CD1c-positive myeloid dendritic cell (primary cell): ENCODE measurements around the gene LRP1B.

Experiments
- DNase-seq: peaks from one replicate; pipeline ENCODE4 v3.0.0-alpha.2; 2016; ENCODE audit errors: extremely low spot score

LRP1B gene

GRCh38 chr2:141440072-141440635 lies 690.7 kb downstream of the LRP1B start:
- DNase-seq: no peak

GRCh38 chr2:141439524-141439923 lies 691.3 kb downstream of the LRP1B start:
- DNase-seq: no peak

DNA sequence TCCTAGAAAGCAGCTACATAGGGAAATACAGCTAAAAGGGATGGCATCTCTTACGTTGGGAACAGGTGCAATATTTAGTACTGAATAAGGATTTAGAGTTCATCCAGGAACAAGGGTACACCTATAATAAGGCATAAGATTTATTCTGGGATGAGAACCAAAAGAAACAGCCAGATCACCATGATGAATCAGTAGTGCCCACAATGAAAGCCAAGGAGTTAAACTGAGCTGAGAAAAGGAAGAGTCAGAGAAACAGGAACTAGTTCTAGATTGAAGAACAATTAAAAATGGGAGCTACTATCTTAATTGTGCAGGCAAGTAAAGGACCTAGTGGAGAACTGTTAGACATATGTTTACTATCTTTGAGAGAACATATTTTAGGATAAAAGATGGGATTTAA lies 692.3 kb downstream of the LRP1B start:
- DNase-seq: no peak

- DNase-seq: no peak
These were observed 693.3 kb downstream of the LRP1B start for GRCh38 chr2:141437521-141437920.

GRCh38 chr2:141423124-141423523 lies 707.7 kb downstream of the LRP1B start:
- DNase-seq: no peak

- no peak for DNase-seq
These were observed 713.5 kb downstream of the LRP1B start for GRCh38 chr2:141417246-141417797.

GRCh38 chr2:141411419-141411818 lies 719.4 kb downstream of the LRP1B start:
- DNase-seq: no peak

GRCh38 chr2:141399270-141399669 lies 731.5 kb downstream of the LRP1B start:
- DNase-seq: no peak

GRCh38 chr2:141393214-141393545 lies 737.6 kb downstream of the LRP1B start:
- no peak for DNase-seq

GRCh38 chr2:141392517-141393213 lies 738.2 kb downstream of the LRP1B start:
- no peak for DNase-seq

GRCh38 chr2:141386168-141386567 lies 744.6 kb downstream of the LRP1B start:
- no peak for DNase-seq

DNA sequence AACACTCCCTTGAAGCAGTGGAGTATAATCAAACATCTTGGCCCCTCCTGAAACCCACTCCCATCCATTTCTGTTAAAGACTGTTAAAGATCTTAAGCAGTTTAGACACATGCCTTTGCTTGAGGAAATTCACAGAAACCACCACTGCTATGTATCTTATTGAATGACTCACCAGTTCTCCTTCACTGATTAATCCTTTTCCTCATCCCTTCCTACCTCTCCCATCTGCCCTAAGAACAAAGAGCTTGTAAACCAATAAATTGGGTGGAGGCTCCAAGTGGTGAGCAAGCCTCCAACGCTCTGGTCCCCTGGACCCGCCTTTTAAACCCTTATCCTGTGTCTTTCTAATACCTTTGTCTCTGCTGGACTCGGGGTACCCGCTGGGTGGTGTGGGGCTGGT lies 746.1 kb downstream of the LRP1B start:
- no peak for DNase-seq

DNA sequence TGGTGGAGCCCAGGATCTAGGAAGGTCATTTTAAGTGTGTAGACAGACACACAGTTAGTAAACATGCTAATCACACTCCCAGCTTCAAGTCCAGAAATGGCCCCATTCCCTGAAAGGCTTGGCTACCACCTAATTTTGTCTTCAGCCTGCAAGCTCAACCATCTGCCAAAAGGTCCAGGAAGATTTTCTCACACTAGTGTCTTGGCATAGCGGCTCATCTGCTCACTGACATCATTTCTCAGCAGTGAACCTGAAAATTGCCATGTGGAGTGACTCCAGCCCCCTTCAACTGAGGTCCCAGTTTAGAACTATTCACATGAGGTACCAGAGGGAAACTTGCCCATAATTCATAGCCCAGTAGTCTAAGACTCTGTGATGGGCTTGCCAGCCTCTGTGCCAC lies 748.9 kb downstream of the LRP1B start:
- no peak for DNase-seq

GRCh38 chr2:141380008-141380979 lies 750.5 kb downstream of the LRP1B start:
- no peak for DNase-seq

- no peak for DNase-seq
These were observed 766.0 kb downstream of the LRP1B start for GRCh38 chr2:141364821-141365220.

DNA sequence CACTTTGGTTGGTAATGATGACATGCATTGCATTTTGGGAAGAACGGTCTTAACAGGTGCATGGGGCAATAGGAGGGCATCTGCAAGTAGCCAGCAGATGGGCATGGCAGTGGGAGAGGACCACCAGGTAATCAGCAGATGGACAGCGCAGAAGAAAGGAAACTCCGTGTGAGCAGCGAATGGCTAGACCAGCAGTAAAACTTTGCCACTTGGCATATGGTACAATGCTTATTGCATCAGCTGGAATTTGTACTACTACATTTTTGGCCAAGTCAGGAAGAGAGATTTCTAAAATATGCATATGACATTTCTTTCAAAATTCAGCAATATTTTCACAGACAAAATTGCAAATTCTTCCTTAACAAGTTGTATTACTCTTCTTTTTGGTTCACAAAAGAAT lies 768.5 kb downstream of the LRP1B start:
- no peak for DNase-seq

GRCh38 chr2:141348481-141348880 lies 782.3 kb downstream of the LRP1B start:
- no peak for DNase-seq

GRCh38 chr2:141341444-141341843 lies 789.4 kb downstream of the LRP1B start:
- no peak for DNase-seq

DNA sequence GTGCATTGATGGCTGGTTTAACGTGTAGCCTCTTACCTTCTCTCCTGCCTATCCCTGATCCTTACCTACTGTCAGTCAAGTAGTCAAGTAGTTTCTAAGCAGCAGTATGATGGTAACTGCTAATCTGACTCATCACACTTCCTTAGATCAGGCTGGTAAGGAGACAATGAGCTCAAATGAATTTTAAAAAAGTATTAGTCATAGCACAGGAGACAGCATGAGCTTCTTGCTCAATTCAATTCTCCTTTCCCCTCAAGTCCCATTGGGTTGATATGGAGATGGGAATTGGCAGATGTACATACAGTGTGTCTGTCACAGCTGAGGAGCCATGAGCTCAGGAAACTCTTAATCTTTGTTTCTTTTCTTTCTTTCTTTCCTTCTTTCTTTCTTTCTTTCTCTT lies 799.7 kb downstream of the LRP1B start:
- DNase-seq: no peak

- no peak for DNase-seq
These were observed 800.9 kb downstream of the LRP1B start for GRCh38 chr2:141329964-141330363.

DNA sequence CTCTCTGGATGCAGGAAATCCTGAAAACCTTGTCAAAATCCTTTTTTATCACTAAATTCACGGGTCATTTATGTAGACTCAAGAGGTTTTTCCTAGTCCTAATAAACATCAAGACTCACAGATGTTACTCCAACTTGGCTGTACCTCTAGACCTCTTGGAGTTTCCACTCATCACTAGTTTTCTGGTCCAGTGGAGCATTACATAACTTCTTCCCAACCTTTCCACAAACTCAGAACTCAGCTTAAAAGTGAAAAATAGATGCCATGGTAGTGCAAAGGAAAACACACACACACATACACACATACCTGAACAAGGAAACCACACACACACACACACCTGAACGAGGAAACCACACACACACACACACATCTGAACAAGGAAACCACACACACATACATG lies 807.2 kb downstream of the LRP1B start:
- DNase-seq: no peak

DNA sequence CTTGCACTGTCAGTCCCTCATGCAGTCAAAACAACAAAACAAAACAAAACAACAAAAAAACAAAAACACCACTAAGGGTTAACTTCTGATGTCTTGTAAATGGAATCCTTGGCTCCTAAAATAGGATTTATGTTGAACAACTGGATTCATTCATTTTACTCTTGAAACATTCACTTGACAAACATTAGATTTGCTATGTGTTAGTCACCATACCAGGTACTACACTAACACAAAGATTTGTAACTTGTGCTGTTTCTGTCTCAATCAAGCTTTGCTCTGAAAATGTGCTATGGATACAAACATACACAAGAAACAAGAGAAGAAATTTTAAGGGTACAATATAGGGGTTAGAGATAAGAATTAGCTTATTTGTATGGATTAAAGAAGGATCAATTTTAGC lies 812.8 kb downstream of the LRP1B start:
- DNase-seq: no peak

DNA sequence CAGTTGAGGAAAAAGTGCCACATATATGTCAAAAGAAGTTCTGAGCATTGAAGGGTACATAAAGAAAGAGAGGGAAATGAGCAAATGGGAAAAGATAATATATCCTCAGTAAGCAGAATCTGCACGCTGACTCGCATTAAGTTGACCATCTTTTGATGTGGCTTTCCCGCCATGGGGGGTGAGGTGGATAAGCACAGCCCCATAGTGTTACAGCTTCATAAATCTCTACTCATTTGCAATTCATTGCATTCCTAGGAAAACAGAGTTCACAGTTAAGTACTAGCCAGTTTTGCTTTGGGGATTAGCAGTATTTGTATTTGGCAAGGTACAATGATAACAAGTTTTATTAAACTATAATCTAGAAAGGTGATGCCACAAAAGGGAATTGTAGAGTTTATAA lies 814.2 kb downstream of the LRP1B start:
- no peak for DNase-seq
